H1 (cell line): Measurements from ENCODE around the gene FARP2. TPM values are rescaled to one million over a fixed set of nuclear protein-coding genes. Genes with fewer than 3 reads are reported as not detected.

ENCODE experiments used
- CTCF ChIA-PET: fragments of 300-600 bp; sonication (Branson Sonifier 250); formaldehyde crosslinking; loops from one replicate; lab custom pipeline; 2021; ENCODE audit not compliant: partially characterized antibody; lab: Charles Lee
- POLR2A ChIA-PET: fragments of 300-600 bp; sonication (Branson Sonifier 250); formaldehyde crosslinking; loops from one replicate; lab custom pipeline; 2021; ENCODE audit warnings: inconsistent platforms; ENCODE audit not compliant: partially characterized antibody; lab: Charles Lee
- DNase-seq, 2 experiments: peaks; one replicate each; pipeline versions ENCODE4 v3.0.0 to v3.0.0-alpha.2; 2010 to 2022; ENCODE audit warnings: low spot score in 2 of 2, low read depth in 1 of 2, mixed read lengths in 1 of 2
- FAIRE-seq: peaks from 2 replicates; lab custom pipeline; 2011; peaks lifted over from hg19 to GRCh38; lab: Jason Lieb, UNC
- H2AFZ ChIP-seq: 2 replicates; pipeline ENCODE4 v1.8.1; 2012; ENCODE audit warnings: low read length, inconsistent platforms
- H2AK5ac ChIP-seq: 2 replicates; pipeline ENCODE4 v1.6.1; 2013; ENCODE audit warnings: low read depth, low read length
- H2BK120ac ChIP-seq: replicated peaks from 2 replicates; pipeline ENCODE3; 2013; ENCODE audit warnings: low read depth, low read length, inconsistent platforms
- H2BK12ac ChIP-seq: 2 replicates; pipeline ENCODE4 v1.6.1; 2013; ENCODE audit warnings: low read depth, low read length
- H2BK15ac ChIP-seq: 2 replicates; pipeline ENCODE4 v1.6.1; 2013; ENCODE audit warnings: low read length
- H2BK20ac ChIP-seq: 2 replicates; pipeline ENCODE4 v1.6.1; 2013; ENCODE audit warnings: low read length
- H2BK5ac ChIP-seq: 2 replicates; pipeline ENCODE4 v1.6.1; 2013; ENCODE audit warnings: low read depth, low read length
- H3K14ac ChIP-seq: 2 replicates; pipeline ENCODE4 v1.6.1; 2013; ENCODE audit warnings: inconsistent platforms; ENCODE audit not compliant: insufficient read length
- H3K18ac ChIP-seq: 2 replicates; pipeline ENCODE4 v1.6.1; 2013; ENCODE audit warnings: low read length; ENCODE audit errors: extremely low read depth
- H3K23ac ChIP-seq: 2 replicates; pipeline ENCODE4 v1.6.1; 2013; ENCODE audit warnings: inconsistent platforms; ENCODE audit not compliant: insufficient read length
- H3K23me2 ChIP-seq: 2 replicates; pipeline ENCODE4 v1.6.1; 2013; ENCODE audit warnings: low read depth, low read length
- H3K27ac ChIP-seq: 2 replicates; pipeline ENCODE4 v1.6.1; 2011; ENCODE audit warnings: low read depth, low read length, inconsistent platforms
- H3K27me3 ChIP-seq, 4 experiments: replicated peaks in 1 of 4; 1 replicate in 1 of 4; 2 replicates in 3 of 4; pipeline versions ENCODE4 v1.6.1 to v1.8.1; 2011 to 2013; ENCODE audit warnings: low read length in 3 of 4, mild to moderate bottlenecking in 3 of 4, inconsistent platforms in 2 of 4, mixed read lengths in 2 of 4, moderate library complexity in 1 of 4; ENCODE audit not compliant: control insufficient read depth in 3 of 4, insufficient read depth in 3 of 4; ENCODE audit errors: extremely low read depth in 1 of 4
- H3K36me3 ChIP-seq, 4 experiments: 2 replicates each; pipeline versions ENCODE4 v1.6.1 to v1.8.1; 2011 to 2013; ENCODE audit warnings: mild to moderate bottlenecking in 4 of 4, low read length in 3 of 4, moderate library complexity in 2 of 4, control low read depth in 1 of 4, inconsistent platforms in 1 of 4; ENCODE audit not compliant: insufficient read depth in 4 of 4, control insufficient read depth in 2 of 4
- H3K4ac ChIP-seq: replicated peaks from 2 replicates; pipeline ENCODE3; 2013; ENCODE audit warnings: low read length, low read depth, mixed read lengths, inconsistent platforms; ENCODE audit not compliant: insufficient read length
- H3K4me1 ChIP-seq, 4 experiments: replicated peaks in 1 of 4; 1 replicate in 1 of 4; 2 replicates in 3 of 4; pipeline versions ENCODE4 v1.6.1 to v1.8.1; 2011 to 2013; ENCODE audit warnings: low read length in 3 of 4, inconsistent platforms in 2 of 4, mixed read lengths in 1 of 4; ENCODE audit not compliant: insufficient read depth in 4 of 4, control insufficient read depth in 3 of 4
- H3K4me2 ChIP-seq, 2 experiments: 2 replicates each; pipeline versions ENCODE4 v1.6.1 to v1.8.1; 2011 to 2013; ENCODE audit warnings: low read depth in 2 of 2, low read length in 2 of 2, control low read depth in 1 of 2, inconsistent platforms in 1 of 2, mild to moderate bottlenecking in 1 of 2; ENCODE audit not compliant: insufficient read depth in 1 of 2
- H3K4me3 ChIP-seq, 4 experiments: fragments of 200-600, 300-600 bp in 1 of 4; sonication (generic), shearing (Covaris generic), sonication (Bioruptor Twin) in 1 of 4; 2 replicates each; pipeline versions ENCODE4 v1.5.1 to v1.8.1; 2011 to 2016; ENCODE audit warnings: low read length in 4 of 4, low read depth in 3 of 4, control low read depth in 2 of 4, inconsistent platforms in 2 of 4, mild to moderate bottlenecking in 2 of 4, mixed read lengths in 1 of 4, moderate library complexity in 1 of 4; ENCODE audit not compliant: insufficient read depth in 2 of 4; ENCODE audit errors: extremely low read depth in 1 of 4
- H3K56ac ChIP-seq: replicated peaks from 2 replicates; pipeline ENCODE3; 2013; ENCODE audit warnings: low read depth, mild to moderate bottlenecking, mixed read lengths, low read length, inconsistent platforms; ENCODE audit not compliant: insufficient read length
- H3K79me1 ChIP-seq: 2 replicates; pipeline ENCODE4 v1.6.1; 2013; ENCODE audit warnings: low read depth, low read length, control low read depth
- H3K79me2 ChIP-seq, 2 experiments: 2 replicates each; pipeline versions ENCODE4 v1.6.1 to v1.8.1; 2012 to 2013; ENCODE audit warnings: low read length in 2 of 2, mild to moderate bottlenecking in 2 of 2, inconsistent platforms in 1 of 2; ENCODE audit not compliant: insufficient read depth in 2 of 2, control insufficient read depth in 1 of 2
- H3K9ac ChIP-seq, 4 experiments: replicated peaks in 1 of 4; 1 replicate in 1 of 4; 2 replicates in 3 of 4; pipeline versions ENCODE4 v1.6.1 to v1.8.1; 2011 to 2013; ENCODE audit warnings: low read depth in 3 of 4, low read length in 3 of 4, control low read depth in 2 of 4, mild to moderate bottlenecking in 2 of 4, moderate library complexity in 2 of 4, inconsistent platforms in 1 of 4; ENCODE audit errors: extremely low read depth in 1 of 4
- H3K9me3 ChIP-seq, 2 experiments: 2 replicates each; pipeline versions ENCODE4 v1.6.1 to v1.8.1; 2012 to 2013; ENCODE audit warnings: mild to moderate bottlenecking in 2 of 2, moderate library complexity in 2 of 2, control low read depth in 1 of 2, inconsistent platforms in 1 of 2, low read depth in 1 of 2, low read length in 1 of 2, mixed read lengths in 1 of 2; ENCODE audit not compliant: insufficient read depth in 2 of 2
- H4K20me1 ChIP-seq, 2 experiments: replicated peaks in 1 of 2; 2 replicates each; pipeline versions ENCODE3 to v1.8.1; 2011 to 2013; ENCODE audit warnings: inconsistent platforms in 2 of 2, low read length in 2 of 2, mild to moderate bottlenecking in 1 of 2; ENCODE audit not compliant: insufficient read depth in 2 of 2, control insufficient read depth in 1 of 2
- H4K5ac ChIP-seq: 2 replicates; pipeline ENCODE4 v1.6.1; 2013; ENCODE audit warnings: low read length, low read depth, mixed read lengths, inconsistent platforms; ENCODE audit not compliant: insufficient read length
- H4K8ac ChIP-seq: 2 replicates; pipeline ENCODE4 v1.8.0; 2013; ENCODE audit warnings: mild to moderate bottlenecking, moderate library complexity, low read length, inconsistent platforms; ENCODE audit not compliant: insufficient read depth; ENCODE audit errors: extremely low read depth
- H4K91ac ChIP-seq: replicated peaks from 2 replicates; pipeline ENCODE3; 2013; ENCODE audit warnings: low read length, mixed read lengths, inconsistent platforms; ENCODE audit not compliant: insufficient read length
- BACH1 ChIP-seq: IDR thresholded peaks from 2 replicates; pipeline ENCODE4 v1.6.1; 2012; ENCODE audit warnings: low read length, improper control_type of control experiment
- CBX8 ChIP-seq: fragments of 300-800, 300-1000 bp; sonication (generic); IDR thresholded peaks from 2 replicates; pipeline ENCODE4 v1.7.1; 2016; ENCODE audit warnings: low read depth, low read length, borderline replicate concordance
- EGR1 ChIP-seq: IDR thresholded peaks from 2 replicates; pipeline ENCODE4 v1.6.1; 2011; ENCODE audit warnings: low read depth, low read length, borderline replicate concordance
- RXRA ChIP-seq: IDR thresholded peaks from 2 replicates; pipeline ENCODE4 v1.6.1; 2011; ENCODE audit warnings: low read depth, mild to moderate bottlenecking, low read length, moderate library complexity; ENCODE audit not compliant: insufficient read depth
- SUZ12 ChIP-seq: fragments of 200-600 bp; sonication (generic); IDR thresholded peaks from 2 replicates; pipeline ENCODE4 v1.6.1; 2012; ENCODE audit warnings: mild to moderate bottlenecking, inconsistent platforms, low read length, moderate library complexity, mixed read lengths
- WGBS, 2 experiments: shearing (Covaris generic) in 1 of 2; methylation state at CpG; one replicate each; pipeline versions ENCODE4 v1.1.6 to v1.1.7; 2013 to 2015; ENCODE audit warnings: low lambda C conversion rate in 2 of 2, mixed read lengths in 2 of 2, inconsistent platforms in 1 of 2, low coverage in 1 of 2, missing lambda C conversion rate in 1 of 2; ENCODE audit not compliant: insufficient replicate concordance in 2 of 2, insufficient coverage in 1 of 2, insufficient read length in 1 of 2; ENCODE audit errors: extremely low coverage in 1 of 2, missing lambda C conversion rate in 1 of 2; 5-methylcytosine and 5-hydroxymethylcytosine counted together
- polyA plus RNA-seq, 7 experiments: library from polyadenylated mRNA; depleted of rRNA in 3 of 7; stranded (reverse) in 5 of 7; unstranded in 2 of 7; fragments of >200 nt in 5 of 7; fragments of 200-250 nt in 2 of 7; gene quantifications; 1 replicate in 5 of 7; 2 replicates in 1 of 7; 4 replicates in 1 of 7; pipeline versions ENCODE4 v1.2.1 to v1.2.3, GENCODE V29; 2011 to 2013; ENCODE audit warnings: missing spikeins in 2 of 7, mixed read lengths in 2 of 7
- total RNA-seq: library from RNA; stranded (reverse); fragmentation: NEBNext Ultra II Directional; extraction: Animal tissue kit (Norgen Biotek cat#: 25700); gene quantifications from 2 replicates; pipeline ENCODE4 v1.2.1, GENCODE V29; 2021

Gene FARP2
- total and polyA plus RNA-seq, 2 of the 8 experiments (the other 6 are each of a cell fraction or from before 2014, with no cell fraction given) = 12.4 to 33.4 TPM

DNA sequence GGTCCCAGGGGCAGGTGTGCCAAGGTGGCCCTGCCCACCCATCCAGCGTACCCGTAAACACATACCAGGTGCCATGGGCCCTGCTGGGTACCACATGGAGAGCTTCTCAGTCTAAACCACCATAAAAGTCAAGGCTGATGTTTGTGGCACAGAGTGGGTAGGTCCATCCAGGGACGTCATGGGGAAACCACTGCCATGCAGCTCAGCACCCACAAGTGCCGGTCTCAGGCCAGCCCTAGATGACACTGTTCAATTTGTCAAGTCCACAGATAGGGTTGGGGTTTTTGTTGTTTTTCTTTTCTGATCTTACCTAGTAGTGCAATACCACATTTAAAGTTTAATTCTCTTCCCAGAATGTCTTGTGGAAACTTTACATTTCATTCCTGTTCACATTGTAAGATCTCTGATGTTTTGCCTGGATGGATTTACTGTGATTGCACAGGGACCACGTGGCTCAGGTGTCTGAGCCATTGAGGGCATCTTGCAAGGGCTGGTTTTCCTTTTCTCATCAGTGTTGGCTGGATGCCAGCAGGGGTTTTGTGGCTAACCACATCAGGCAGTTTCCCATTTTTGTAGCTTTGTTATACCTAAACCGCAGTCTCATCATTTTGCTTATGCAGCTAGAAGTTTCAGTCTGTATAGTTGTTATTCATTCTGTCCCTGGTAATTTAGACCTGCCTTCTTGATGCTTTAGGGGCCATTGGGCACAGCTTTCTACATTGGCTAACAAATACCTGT lies 87.6 kb downstream of the FARP2 start:
- H3K23me2 ChIP-seq = no peaks in the 10 kb centered on the region
- peaks cover 0 to 2% of the 10 kb centered on the region in 2 experiments for H4K20me1 ChIP-seq
- H3K36me3 ChIP-seq = peaks cover 0 to 2% (median 0%) of the 10 kb centered on the region in 4 experiments; a peak in 3 of 8 replicates
- H4K91ac ChIP-seq = no peak overlapping the region
- no peak overlapping the region for H2BK20ac ChIP-seq
- no peak overlapping the region for H3K18ac ChIP-seq
- H3K27ac ChIP-seq = no peak overlapping the region
- H4K8ac ChIP-seq = no peak overlapping the region
- H3K4me1 ChIP-seq = no peaks in the 10 kb centered on the region
- H2BK15ac ChIP-seq = no peak overlapping the region
- POLR2A ChIA-PET = no interaction called here
- FAIRE-seq (no peak), DNase-seq (no peak)
- H2BK120ac ChIP-seq = no peak overlapping the region
- H3K4ac ChIP-seq = no peak overlapping the region
- no peak overlapping the region for H3K14ac ChIP-seq
- no peak overlapping the region for H2BK12ac ChIP-seq
- CTCF ChIA-PET = interaction anchor here (1.5 kb wide), 1 partner anchor 52 kb away, joined by 4 read pairs; no protein-coding TSS in a partner anchor
- no peak overlapping the region for H4K5ac ChIP-seq
- H3K4me3 ChIP-seq = no peak overlapping the region
- H3K79me2 ChIP-seq = no peaks in the 10 kb centered on the region
- no peak overlapping the region for H2BK5ac ChIP-seq
- H3K9ac ChIP-seq = no peak overlapping the region
- WGBS, 2 experiments = 91% methylated on average over 6 of the region's 6 CpGs; no CpG with 5 or more reads in 1 of the 2 experiments
- H3K9me3 ChIP-seq = no peaks in the 10 kb centered on the region
- H2AK5ac ChIP-seq = no peak overlapping the region
- TF ChIP-seq EGR1 (no peak), CBX8 (no peak), SUZ12 (no peak), RXRA (no peak), BACH1 (no peak)
- no peak overlapping the region for H3K4me2 ChIP-seq
- H3K79me1 ChIP-seq = no peaks in the 10 kb centered on the region
- H3K56ac ChIP-seq = no peak overlapping the region
- no peak overlapping the region for H2AFZ ChIP-seq
- no peaks in the 10 kb centered on the region for H3K27me3 ChIP-seq
- no peak overlapping the region for H3K23ac ChIP-seq
